ENCODE measurements around the gene ARF1. TPM values are rescaled to one million over a fixed set of nuclear protein-coding genes. Genes with fewer than 3 reads are reported as not detected.

The ARF1 gene
- total and polyA plus RNA-seq, 2 of the 13 experiments (the other 11 are each of a cell fraction or from before 2014, with no cell fraction given), result 186 to 327 TPM

GRCh38 chr1:228039006-228039903 is 43.3 kb upstream of the ARF1 start:
- Histone ChIP-seq H3K36me3 (replicated peaks in 1 of 2; ENCODE audit: control insufficient read depth in 1 of 2, insufficient read depth in 2 of 2, low read length in 2 of 2) (no peaks in the 10 kb centered on the region), H2AFZ (ENCODE audit: low read length) (no peak overlapping the region), H3K79me2 (ENCODE audit: insufficient read depth, low read length) (no peaks in the 10 kb centered on the region), H3K4me3 (replicated peaks in 1 of 3; ENCODE audit: insufficient read depth in 1 of 3, low read depth in 2 of 3, low read length in 3 of 3) (no peak overlapping the region), H3K4me1 (ENCODE audit: insufficient read depth, low read length) (no peaks in the 10 kb centered on the region), H3K4me2 (ENCODE audit: low read depth, low read length) (no peak overlapping the region), H3K9ac (ENCODE audit: insufficient read depth, low read depth, low read length) (no peak overlapping the region), H3K27ac (ENCODE audit: extremely low read length, insufficient read depth, low read length) (no peak overlapping the region), H3K27me3 (ENCODE audit: control insufficient read depth in 1 of 2, insufficient read depth in 2 of 2, low read length in 2 of 2) (peaks cover 3 to 49% of the 10 kb centered on the region in 2 experiments; a peak in 4 of 5 replicates), H4K20me1 (ENCODE audit: insufficient read depth, low read length) (no peaks in the 10 kb centered on the region), H3K9me3 (ENCODE audit: low read length) (no peaks in the 10 kb centered on the region)
- BruUV-seq (replicated peaks), result no TSS peak
- no peak; the same call in 2 of the 3 replicates for ATAC-seq
- no peak for TF ChIP-seq TCF12 (IDR thresholded peaks at IDR 0.05)
- no peak for TF ChIP-seq TCF12 (CRISPR knock-in tag; IDR thresholded peaks at IDR 0.05)
- no peak for TF ChIP-seq ETV6 (CRISPR knock-in tag; conservative IDR thresholded peaks at IDR 0.05)
- TF ChIP-seq ZSCAN30 (CRISPR knock-in tag; IDR thresholded peaks at IDR 0.05), result no peak
- no peak for TF ChIP-seq ZNF619 (CRISPR knock-in tag; IDR thresholded peaks at IDR 0.05)
- no peak for TF ChIP-seq CEBPB (IDR thresholded peaks at IDR 0.05; ENCODE audit: borderline replicate concordance, low read depth, low read length)
- no peak for TF ChIP-seq ZNF781 (CRISPR knock-in tag; IDR thresholded peaks at IDR 0.05; ENCODE audit: borderline replicate concordance, not compliant biosample characterization)
- TF ChIP-seq FOSL1 (CRISPR knock-in tag; IDR thresholded peaks at IDR 0.05; ENCODE audit: borderline replicate concordance), result no peak
- no peak for TF ChIP-seq ZNF331 (CRISPR knock-in tag; IDR thresholded peaks at IDR 0.05)
- no peak for DNase-seq (ENCODE audit: low spot score)
- intact Hi-C loops (cut with micrococcal nuclease; ENCODE audit: unreplicated experiment) (no loop called here), in situ Hi-C loops (cut with HindIII; ENCODE audit: extremely low pct_ligation_motif_present, low pct_unique_long_range_greater_than_20kb) (no loop called here)
- CTCF ChIA-PET (ENCODE audit: low intra/inter-chr PET ratio, low total read pairs), result no interaction called here
- WGBS (ENCODE audit: low lambda C conversion rate), result 20% methylated on average over 4 of the region's 8 CpGs
- POLR2A ChIA-PET, result no interaction called here
- no peak for FAIRE-seq
